ENCODE data around the gene CYP1A2.
"Not testable (repeated sequence)": the region's sequence is repeated elsewhere in the genome, so short reads cannot be mapped to it uniquely, and the experiment has no call there.

CYP1A2 gene

GRCh38 chr15:74748322-74748946 is at the start of gene CYP1A2:
Gene CYP1A2, plus strand, starts transcription at chr15:74748845. Its CDS starts 894 bp downstream, at chr15:74749739.
- DNase-seq = no peak

GRCh38 chr15:74709011-74709410 is 39.6 kb upstream of the CYP1A2 start:
- no peak for DNase-seq

GRCh38 chr15:74709892-74710291 is 38.8 kb upstream of the CYP1A2 start:
- DNase-seq = no peak

GRCh38 chr15:74710319-74711094 is 38.1 kb upstream of the CYP1A2 start:
- DNase-seq = no peak

- DNase-seq = no peak
These were observed 36.3 kb upstream of the CYP1A2 start for GRCh38 chr15:74712311-74712710.

GRCh38 chr15:74716651-74717050 is 32.0 kb upstream of the CYP1A2 start:
- DNase-seq = no peak

GRCh38 chr15:74722591-74722990 is 26.1 kb upstream of the CYP1A2 start:
- DNase-seq = no peak

- DNase-seq = no peak
These were observed 25.5 kb upstream of the CYP1A2 start for GRCh38 chr15:74723187-74723586.

GRCh38 chr15:74723754-74724334 is 24.8 kb upstream of the CYP1A2 start:
- DNase-seq = peak; percentile 40

GRCh38 chr15:74724570-74725224 is 23.9 kb upstream of the CYP1A2 start:
- DNase-seq = no peak

- DNase-seq = no peak
These were observed 23.3 kb upstream of the CYP1A2 start, which contains the start of gene CYP1A1 for GRCh38 chr15:74725225-74725774. Gene CYP1A1, minus strand, starts transcription at chr15:74725528. Its CDS starts 2,431 bp downstream, at chr15:74723097.

GRCh38 chr15:74725845-74726773 is 22.5 kb upstream of the CYP1A2 start:
- no peak for DNase-seq

- no peak for DNase-seq
These were observed 21.9 kb upstream of the CYP1A2 start for GRCh38 chr15:74726774-74727164.

GRCh38 chr15:74727727-74728126 is 20.9 kb upstream of the CYP1A2 start:
- DNase-seq = no peak

GRCh38 chr15:74728699-74729098 is 19.9 kb upstream of the CYP1A2 start:
- DNase-seq = not testable (repeated sequence)

- not testable (repeated sequence) for DNase-seq
These were observed 19.3 kb upstream of the CYP1A2 start for GRCh38 chr15:74729372-74729771.

- no peak for DNase-seq
These were observed 17.9 kb upstream of the CYP1A2 start for GRCh38 chr15:74730619-74731316.

GRCh38 chr15:74732846-74733245 is 15.8 kb upstream of the CYP1A2 start:
- DNase-seq = no peak

GRCh38 chr15:74733269-74733668 is 15.4 kb upstream of the CYP1A2 start:
- DNase-seq = no peak

GRCh38 chr15:74735305-74735704 is 13.3 kb upstream of the CYP1A2 start:
- no peak for DNase-seq

GRCh38 chr15:74738239-74738638 is 10.4 kb upstream of the CYP1A2 start:
- not testable (repeated sequence) for DNase-seq
